Astrocyte (in vitro differentiated cells and primary cell): ENCODE results near the gene ARHGEF10L.

ENCODE experiments used
- EZH2 ChIP-seq: IDR thresholded peaks from 2 replicates; pipeline ENCODE4 v1.6.1; 2012; ENCODE audit warnings: mild to moderate bottlenecking, low read length, inconsistent platforms; ENCODE audit not compliant: insufficient read depth
- TF ChIP-seq, protein P1 (sequence below): IDR thresholded peaks from 2 replicates; pipeline ENCODE4 v1.5.1; 2011; ENCODE audit warnings: low read depth, mild to moderate bottlenecking, inconsistent platforms, low read length, moderate library complexity; ENCODE audit not compliant: insufficient read depth

DNA sequence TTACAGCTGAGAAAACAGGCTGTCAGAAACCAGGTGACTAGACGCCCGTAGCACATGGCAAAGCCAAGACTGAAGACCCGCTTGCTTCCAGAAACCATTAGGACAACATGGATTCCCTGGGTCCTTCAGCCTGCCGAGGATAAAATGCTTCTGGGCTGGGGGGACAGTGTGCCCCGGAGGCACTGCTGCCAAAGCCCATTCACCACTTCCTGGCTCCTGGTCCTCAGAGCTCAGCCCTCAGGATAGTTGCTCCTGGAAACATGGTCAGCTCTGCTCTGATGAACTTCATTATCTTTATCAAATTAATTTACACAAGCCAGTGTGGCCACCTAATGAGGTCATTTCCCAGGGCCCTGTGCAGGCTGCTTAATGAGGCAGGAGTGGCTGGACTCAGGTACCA, 174.5 kb downstream of the ARHGEF10L start:
- TF ChIP-seq, protein P1, sequence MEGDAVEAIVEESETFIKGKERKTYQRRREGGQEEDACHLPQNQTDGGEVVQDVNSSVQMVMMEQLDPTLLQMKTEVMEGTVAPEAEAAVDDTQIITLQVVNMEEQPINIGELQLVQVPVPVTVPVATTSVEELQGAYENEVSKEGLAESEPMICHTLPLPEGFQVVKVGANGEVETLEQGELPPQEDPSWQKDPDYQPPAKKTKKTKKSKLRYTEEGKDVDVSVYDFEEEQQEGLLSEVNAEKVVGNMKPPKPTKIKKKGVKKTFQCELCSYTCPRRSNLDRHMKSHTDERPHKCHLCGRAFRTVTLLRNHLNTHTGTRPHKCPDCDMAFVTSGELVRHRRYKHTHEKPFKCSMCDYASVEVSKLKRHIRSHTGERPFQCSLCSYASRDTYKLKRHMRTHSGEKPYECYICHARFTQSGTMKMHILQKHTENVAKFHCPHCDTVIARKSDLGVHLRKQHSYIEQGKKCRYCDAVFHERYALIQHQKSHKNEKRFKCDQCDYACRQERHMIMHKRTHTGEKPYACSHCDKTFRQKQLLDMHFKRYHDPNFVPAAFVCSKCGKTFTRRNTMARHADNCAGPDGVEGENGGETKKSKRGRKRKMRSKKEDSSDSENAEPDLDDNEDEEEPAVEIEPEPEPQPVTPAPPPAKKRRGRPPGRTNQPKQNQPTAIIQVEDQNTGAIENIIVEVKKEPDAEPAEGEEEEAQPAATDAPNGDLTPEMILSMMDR, result no peak
- no peak for TF ChIP-seq EZH2
